Kidney (tissue), 14 donors: ENCODE data around the gene DLG2. TPM values are rescaled to one million over a fixed set of nuclear protein-coding genes. Genes with fewer than 3 reads are reported as not detected.

Experiments used
- DNase-seq, 5 donors: peaks; one replicate each; pipeline ENCODE4 v3.0.0-alpha.2; 2013 to 2020
- FAIRE-seq: peaks from 2 replicates; lab custom pipeline; 2012; peaks lifted over from hg19 to GRCh38; lab: Jason Lieb, UNC
- H3K27ac ChIP-seq, 2 donors: one replicate each; pipeline ENCODE4 v1.7.0; 2013; ENCODE audit warnings: low read depth in 2 of 2, low read length in 2 of 2, inconsistent platforms in 1 of 2
- H3K27me3 ChIP-seq: one replicate; pipeline ENCODE4 v1.7.1; 2013; ENCODE audit warnings: low read length, inconsistent platforms; ENCODE audit not compliant: control insufficient read depth, insufficient read depth
- H3K36me3 ChIP-seq, 3 donors: one replicate each; pipeline versions ENCODE4 v1.7.0 to v1.7.1; 2013; ENCODE audit warnings: low read length in 3 of 3, control low read depth in 1 of 3, inconsistent platforms in 1 of 3; ENCODE audit not compliant: insufficient read depth in 3 of 3, control insufficient read depth in 2 of 3
- H3K4me1 ChIP-seq, 3 donors: one replicate each; pipeline versions ENCODE4 v1.7.0 to v1.7.1; 2013; ENCODE audit warnings: low read length in 3 of 3, inconsistent platforms in 1 of 3, low read depth in 1 of 3; ENCODE audit not compliant: control insufficient read depth in 2 of 3, insufficient read depth in 2 of 3
- H3K4me3 ChIP-seq, 3 donors: one replicate each; pipeline versions ENCODE4 v1.7.0 to v1.8.1; 2013; ENCODE audit warnings: low read length in 3 of 3, control low read depth in 1 of 3, inconsistent platforms in 1 of 3
- H3K9ac ChIP-seq, 3 donors: one replicate each; pipeline versions ENCODE4 v1.7.0 to v1.7.1; 2013; ENCODE audit warnings: low read length in 3 of 3, control low read depth in 1 of 3, inconsistent platforms in 1 of 3
- H3K9me3 ChIP-seq, 3 donors: one replicate each; pipeline versions ENCODE4 v1.7.0 to v1.7.1; 2013; ENCODE audit warnings: low read length in 3 of 3, control low read depth in 1 of 3, inconsistent platforms in 1 of 3; ENCODE audit not compliant: control insufficient read depth in 2 of 3, insufficient read depth in 1 of 3
- CTCF ChIP-seq: IDR thresholded peaks from 3 replicates; pipeline ENCODE4 v1.5.1; 2012; ENCODE audit warnings: mild to moderate bottlenecking, moderate library complexity, borderline replicate concordance; ENCODE audit not compliant: insufficient read depth; ENCODE audit errors: extremely low read depth
- intact Hi-C: fragments of 100-400 bp; cut with DNase I; formaldehyde crosslinking; loops from one replicate; pipeline ENCODE4 v1.11.1; 2022
- polyA plus RNA-seq: library from polyadenylated mRNA; stranded (reverse); fragments of 350-450 nt; fragmentation: Illumina TruSeq; extraction: RNeasy Lipid Tissue Mini Kit (QIAGEN cat#74804); gene quantifications from one replicate; pipeline ENCODE4 v1.2.3, GENCODE V29; 2014; ENCODE audit warnings: low read depth, low replicate concordance; ENCODE audit not compliant: insufficient read depth
- total RNA-seq: library from RNA; stranded (reverse); fragmentation: NEBNext Ultra II Directional; extraction: Animal tissue kit (Norgen Biotek cat#: 25700); gene quantifications from one replicate; pipeline ENCODE4 v1.2.1, GENCODE V29; 2021
- donor health status: control.
- donor health status: control.
- donor health status: control.
- donor health status: control.
- donor health status: control.
- donor health status: DM: yes; HTN: yes; CAD: no.
- donor health status: Normal renal cell carcinoma (clear cell type).

Gene DLG2
- total and polyA plus RNA-seq, 2 donors from 2014 or later, result 2.9 to 7.2 TPM

GRCh38 chr11:83909579-83910534 lies 1717.3 kb downstream of the DLG2 start:
- DNase-seq (peak in 2 of 5 donors; percentile 60 to 61), FAIRE-seq (peak; percentile 8)
- no peak for TF ChIP-seq CTCF
- Histone ChIP-seq H3K9ac (no peak overlapping the region), H3K36me3 (no peaks in the 10 kb centered on the region), H3K9me3 (no peaks in the 10 kb centered on the region), H3K4me3 (no peak overlapping the region), H3K27me3 (no peaks in the 10 kb centered on the region), H3K27ac (no peak overlapping the region), H3K4me1 (peaks cover 0 to 17% (median 4%) of the 10 kb centered on the region in 3 donors)
- intact Hi-C loops, result no loop called here

- FAIRE-seq, result no peak
- no peak for DNase-seq
- H3K9ac ChIP-seq, result no peak overlapping the region
- H3K4me3 ChIP-seq, result no peak overlapping the region
- no peaks in the 10 kb centered on the region for H3K36me3 ChIP-seq
- H3K9me3 ChIP-seq, result no peaks in the 10 kb centered on the region
- H3K4me1 ChIP-seq, result peaks cover 0 to 17% (median 4%) of the 10 kb centered on the region in 3 donors
- no peak overlapping the region for H3K27ac ChIP-seq
- TF ChIP-seq CTCF, result no peak
- intact Hi-C loops, result no loop called here
- no peaks in the 10 kb centered on the region for H3K27me3 ChIP-seq
Measured at GRCh38 chr11:83908298-83908856, 1718.8 kb downstream of the DLG2 start.

- peak in 2 of 5 donors; percentile 22 to 48 for DNase-seq
- Histone ChIP-seq H3K36me3 (no peaks in the 10 kb centered on the region), H3K4me1 (no peaks in the 10 kb centered on the region), H3K4me3 (no peak overlapping the region), H3K9ac (no peak overlapping the region), H3K27me3 (no peaks in the 10 kb centered on the region), H3K27ac (no peak overlapping the region), H3K9me3 (no peaks in the 10 kb centered on the region)
- intact Hi-C loops, result no loop called here
- no peak for TF ChIP-seq CTCF
- FAIRE-seq, result no peak
Measured at GRCh38 chr11:83895516-83895915, 1731.6 kb downstream of the DLG2 start.
